Suppressor macrophage treated with lipopolysaccharide for 4 hours (primary cell): Measurements from ENCODE around the gene PNP.
"Not testable (repeated sequence)": the region's sequence is repeated elsewhere in the genome, so short reads cannot be mapped to it uniquely, and the experiment has no call there.

Source experiments
- DNase-seq: peaks from one replicate; pipeline ENCODE4 v3.0.0-alpha.2; 2020

Gene PNP

GRCh38 chr14:20469242-20469889 is at the start of gene PNP:
Gene PNP (plus strand): TSS chr14:20469406. CDS start chr14:20469525, 119 bp downstream.
- peak; percentile 91 for DNase-seq

- DNase-seq: no peak
Measured at GRCh38 chr14:20419419-20419818, 49.8 kb upstream of the PNP start.

GRCh38 chr14:20421267-20421666 is 47.9 kb upstream of the PNP start:
- no peak for DNase-seq

GRCh38 chr14:20422886-20423285 is 46.3 kb upstream of the PNP start:
- no peak for DNase-seq

- no peak for DNase-seq
Measured at GRCh38 chr14:20424851-20425250, 44.4 kb upstream of the PNP start.

GRCh38 chr14:20427231-20428009 is 41.8 kb upstream of the PNP start:
- DNase-seq: peak; percentile 90

GRCh38 chr14:20428010-20428365 is 41.2 kb upstream of the PNP start:
- no peak for DNase-seq

GRCh38 chr14:20428802-20429201 is 40.4 kb upstream of the PNP start:
- no peak for DNase-seq

GRCh38 chr14:20429801-20430669 is 39.2 kb upstream of the PNP start:
- no peak for DNase-seq

GRCh38 chr14:20434701-20435581 is 34.3 kb upstream of the PNP start:
- no peak for DNase-seq

GRCh38 chr14:20435582-20436362 is 33.4 kb upstream of the PNP start, which contains the start of gene KLHL33:
Gene KLHL33 (minus strand): TSS chr14:20436166. CDS start chr14:20435811, 355 bp downstream.
- no peak for DNase-seq

- no peak for DNase-seq
Measured at GRCh38 chr14:20436363-20436755, 32.8 kb upstream of the PNP start.

- peak; percentile 31 for DNase-seq
Measured at GRCh38 chr14:20438664-20439063, 30.5 kb upstream of the PNP start.

- no peak for DNase-seq
Measured at GRCh38 chr14:20440465-20440864, 28.7 kb upstream of the PNP start.

GRCh38 chr14:20440882-20441281 is 28.3 kb upstream of the PNP start:
- no peak for DNase-seq

- DNase-seq: no peak
Measured at GRCh38 chr14:20441461-20441860, 27.7 kb upstream of the PNP start.

GRCh38 chr14:20443650-20444049 is 25.6 kb upstream of the PNP start:
- not testable (repeated sequence) for DNase-seq

GRCh38 chr14:20446889-20447288 is 22.3 kb upstream of the PNP start:
- no peak for DNase-seq

- DNase-seq: not testable (repeated sequence)
Measured at GRCh38 chr14:20452831-20453230, 16.4 kb upstream of the PNP start.

- peak; percentile 99 for DNase-seq
Measured at GRCh38 chr14:20454516-20455354, 14.5 kb upstream of the PNP start, which contains the start of the genes APEX1 and OSGEP. Gene APEX1 (plus strand): TSS chr14:20455226. CDS start chr14:20455646, 420 bp downstream. Gene OSGEP (minus strand): TSS chr14:20454812. CDS start chr14:20454683, 129 bp downstream.
